ENCODE data around the gene ZNF695. TPM values are rescaled to one million over a fixed set of nuclear protein-coding genes. Genes with fewer than 3 reads are reported as not detected.

Gene ZNF695
- 2.3 to 3.3 TPM (median 2.9 TPM) in 5 replicates for total RNA-seq (2022; extraction: Qiagen RNA extraction; ENCODE audit: low read depth)

GRCh38 chr1:247007511-247008405 is at the start of gene ZNF695:
ZNF695 (minus strand) TSS chr1:247008057; CDS start chr1:247007908, 149 bp downstream.

Other genes starting within 250 kb of the ZNF695 start
- 23.4 to 31.9 TPM (median 28.2 TPM) in 5 replicates for gene AHCTF1, start 76.1 kb downstream of the ZNF695 start, total RNA-seq (2022; extraction: Qiagen RNA extraction; ENCODE audit: low read depth)
- 2.4 to 4.0 TPM (median 3.3 TPM) in 5 replicates for gene ZNF670, start 70.8 kb upstream of the ZNF695 start, total RNA-seq (2022; extraction: Qiagen RNA extraction; ENCODE audit: low read depth)
- 2.6 to 4.1 TPM (median 3.7 TPM) in 5 replicates for gene ZNF669, start 96.3 kb upstream of the ZNF695 start, total RNA-seq (2022; extraction: Qiagen RNA extraction; ENCODE audit: low read depth)
- gene ZNF124, start 164.0 kb upstream of the ZNF695 start, total RNA-seq (2022; extraction: Qiagen RNA extraction; ENCODE audit: low read depth), result 4.3 to 5.5 TPM (median 4.5 TPM) in 5 replicates
- not detected in 5 replicates for gene VN1R5, start 248.0 kb upstream of the ZNF695 start, total RNA-seq (2022; extraction: Qiagen RNA extraction; ENCODE audit: low read depth)

Data from A549 treated with GW870086 at 1 μM for 4 hours (cell line).